ENCODE measurements around the gene FIGNL2.

FIGNL2 gene

GRCh38 chr12:51792417-51792816 lies 56.1 kb downstream of the FIGNL2 start:
- H3K4me3 ChIP-seq (replicated peaks; ENCODE audit: low read depth, low read length): no peak overlapping the region
- DNase-seq (ENCODE audit: low read depth): no peak
- no peak for TF ChIP-seq CTCF (IDR thresholded peaks at IDR 0.05; ENCODE audit: low read length, missing control alignments)

GRCh38 chr12:51788876-51789275 lies 59.6 kb downstream of the FIGNL2 start:
- TF ChIP-seq CTCF (IDR thresholded peaks at IDR 0.05; ENCODE audit: low read length, missing control alignments): no peak
- no peak overlapping the region for H3K4me3 ChIP-seq (replicated peaks; ENCODE audit: low read depth, low read length)
- peak; percentile 44 for DNase-seq (ENCODE audit: low read depth)

- H3K4me3 ChIP-seq (replicated peaks; ENCODE audit: low read depth, low read length): no peak overlapping the region
- no peak for TF ChIP-seq CTCF (IDR thresholded peaks at IDR 0.05; ENCODE audit: low read length, missing control alignments)
- DNase-seq (ENCODE audit: low read depth): no peak
These were observed 62.6 kb downstream of the FIGNL2 start for GRCh38 chr12:51785906-51786305.

- no peak for DNase-seq (ENCODE audit: low read depth)
- TF ChIP-seq CTCF (IDR thresholded peaks at IDR 0.05; ENCODE audit: low read length, missing control alignments): no peak
- H3K4me3 ChIP-seq (replicated peaks; ENCODE audit: low read depth, low read length): no peak overlapping the region
These were observed 63.8 kb downstream of the FIGNL2 start for GRCh38 chr12:51784688-51785087.

- H3K4me3 ChIP-seq (replicated peaks; ENCODE audit: low read depth, low read length): no peak overlapping the region
- no peak for TF ChIP-seq CTCF (IDR thresholded peaks at IDR 0.05; ENCODE audit: low read length, missing control alignments)
- no peak for DNase-seq (ENCODE audit: low read depth)
These were observed 68.6 kb downstream of the FIGNL2 start for GRCh38 chr12:51779876-51780275.

GRCh38 chr12:51777973-51778372 lies 70.5 kb downstream of the FIGNL2 start:
- no peak for DNase-seq (ENCODE audit: low read depth)
- TF ChIP-seq CTCF (IDR thresholded peaks at IDR 0.05; ENCODE audit: low read length, missing control alignments): no peak
- no peak overlapping the region for H3K4me3 ChIP-seq (replicated peaks; ENCODE audit: low read depth, low read length)

GRCh38 chr12:51777457-51777856 lies 71.1 kb downstream of the FIGNL2 start:
- no peak for TF ChIP-seq CTCF (IDR thresholded peaks at IDR 0.05; ENCODE audit: low read length, missing control alignments)
- DNase-seq (ENCODE audit: low read depth): no peak
- no peak overlapping the region for H3K4me3 ChIP-seq (replicated peaks; ENCODE audit: low read depth, low read length)

All from fibroblast of pulmonary artery (primary cell).